Choroid plexus epithelial cell (primary cell): ENCODE data around the gene OSBPL1A.

ENCODE experiments used
- DNase-seq: peaks from one replicate; pipeline ENCODE4 v3.0.0-alpha.2; 2010; ENCODE audit warnings: low read depth
- H3K4me3 ChIP-seq: 2 replicates; pipeline ENCODE4 v1.5.1; 2011; ENCODE audit warnings: low read depth, mild to moderate bottlenecking, control low read depth, low read length, moderate library complexity
- TF ChIP-seq, protein P1 (sequence below): conservative IDR thresholded peaks from 2 replicates; pipeline ENCODE4 v1.5.1; 2011; ENCODE audit warnings: low read depth, mild to moderate bottlenecking, control low read depth, inconsistent platforms, low read length, moderate library complexity

The OSBPL1A gene

DNA sequence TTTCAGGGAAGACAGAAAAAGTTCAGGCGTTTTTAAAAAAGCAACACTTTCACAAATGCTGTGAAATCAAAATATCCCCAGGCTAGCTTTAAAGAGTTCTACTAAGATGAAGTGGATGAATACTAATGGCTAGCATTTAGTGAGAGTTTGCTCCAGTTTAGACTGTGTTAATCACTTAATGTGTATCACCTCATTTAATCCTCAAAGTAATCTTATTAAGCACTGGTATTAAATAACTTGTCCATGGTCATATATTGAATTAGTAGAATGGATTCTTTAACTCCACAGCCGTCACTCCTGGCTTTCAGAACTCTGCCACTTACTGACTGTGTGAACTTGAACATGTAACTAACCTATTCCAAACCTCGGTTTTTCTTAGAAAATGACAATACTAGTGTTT is 192.7 kb downstream of the OSBPL1A start:
- no peak for DNase-seq
- H3K4me3 ChIP-seq = no peak overlapping the region
- TF ChIP-seq, protein P1, sequence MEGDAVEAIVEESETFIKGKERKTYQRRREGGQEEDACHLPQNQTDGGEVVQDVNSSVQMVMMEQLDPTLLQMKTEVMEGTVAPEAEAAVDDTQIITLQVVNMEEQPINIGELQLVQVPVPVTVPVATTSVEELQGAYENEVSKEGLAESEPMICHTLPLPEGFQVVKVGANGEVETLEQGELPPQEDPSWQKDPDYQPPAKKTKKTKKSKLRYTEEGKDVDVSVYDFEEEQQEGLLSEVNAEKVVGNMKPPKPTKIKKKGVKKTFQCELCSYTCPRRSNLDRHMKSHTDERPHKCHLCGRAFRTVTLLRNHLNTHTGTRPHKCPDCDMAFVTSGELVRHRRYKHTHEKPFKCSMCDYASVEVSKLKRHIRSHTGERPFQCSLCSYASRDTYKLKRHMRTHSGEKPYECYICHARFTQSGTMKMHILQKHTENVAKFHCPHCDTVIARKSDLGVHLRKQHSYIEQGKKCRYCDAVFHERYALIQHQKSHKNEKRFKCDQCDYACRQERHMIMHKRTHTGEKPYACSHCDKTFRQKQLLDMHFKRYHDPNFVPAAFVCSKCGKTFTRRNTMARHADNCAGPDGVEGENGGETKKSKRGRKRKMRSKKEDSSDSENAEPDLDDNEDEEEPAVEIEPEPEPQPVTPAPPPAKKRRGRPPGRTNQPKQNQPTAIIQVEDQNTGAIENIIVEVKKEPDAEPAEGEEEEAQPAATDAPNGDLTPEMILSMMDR = no peak

GRCh38 chr18:24201699-24202687 is 195.6 kb downstream of the OSBPL1A start:
- TF ChIP-seq, protein P1 = no peak
- DNase-seq = no peak
- no peak overlapping the region for H3K4me3 ChIP-seq

DNA sequence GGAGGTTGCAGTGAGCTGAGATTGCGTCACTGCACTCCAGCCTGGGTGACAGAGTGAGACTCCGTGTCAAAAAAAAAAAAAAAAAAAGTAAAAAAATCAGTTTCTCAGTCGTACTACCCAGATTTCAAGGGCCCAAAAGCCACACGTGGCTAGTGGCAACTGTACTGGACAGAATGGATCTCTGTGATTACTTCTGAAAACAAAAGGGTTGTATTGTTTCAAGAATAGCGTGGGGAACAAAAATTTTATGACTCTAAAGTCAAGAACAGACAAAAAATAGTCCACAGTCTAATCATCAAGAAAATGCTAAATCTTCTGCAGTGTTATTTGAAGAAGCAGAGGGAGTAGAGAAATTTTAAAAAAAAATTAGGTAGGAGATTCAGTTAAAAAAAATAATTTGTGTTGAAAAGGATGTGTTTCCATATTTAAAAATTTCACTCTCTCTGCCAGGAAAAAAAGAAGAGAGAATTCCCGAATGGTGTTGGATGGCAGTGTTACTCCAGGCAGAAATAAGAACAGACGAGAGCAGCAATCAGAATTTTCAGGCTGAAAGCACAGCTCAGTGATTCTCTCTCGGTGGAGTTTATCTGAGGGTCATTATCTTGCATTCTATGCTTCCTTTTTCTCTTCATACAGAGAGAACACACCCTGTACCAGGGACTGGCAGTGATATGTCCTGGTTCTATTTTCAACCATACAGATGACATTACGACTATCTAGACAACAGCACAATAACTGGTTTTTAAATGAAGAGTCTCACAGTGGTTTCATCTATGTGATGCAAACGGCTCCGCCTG is 196.9 kb downstream of the OSBPL1A start:
- no peak overlapping the region for H3K4me3 ChIP-seq
- TF ChIP-seq, protein P1 = no peak
- DNase-seq = no peak

DNA sequence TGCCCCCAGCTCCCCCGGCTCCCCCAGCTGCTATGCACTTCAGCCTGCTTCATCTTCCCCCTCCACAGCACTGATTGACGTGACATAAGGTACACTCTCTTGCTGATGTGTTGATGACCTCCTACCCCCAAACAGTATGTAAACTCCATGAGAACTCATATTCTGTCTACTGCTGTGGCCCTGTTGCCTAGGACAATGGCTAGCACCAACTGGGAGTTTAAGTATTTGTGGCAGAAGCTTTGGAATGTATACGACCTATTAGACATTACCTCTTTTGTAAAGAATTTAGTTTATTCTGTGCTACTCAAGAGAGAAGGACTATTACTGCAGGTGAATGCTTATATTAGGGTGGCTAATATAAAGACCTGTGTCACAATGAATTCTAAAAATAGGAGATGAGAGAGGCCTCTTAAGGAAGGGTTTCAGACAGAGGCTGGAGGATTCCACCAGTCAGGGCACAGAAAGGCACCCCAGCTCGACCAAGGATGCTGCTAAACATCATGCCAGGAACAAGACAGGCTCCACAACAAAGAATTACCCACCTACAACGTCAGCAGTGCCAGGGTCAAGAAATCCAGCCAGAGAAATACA is 198.2 kb downstream of the OSBPL1A start:
- no peak overlapping the region for H3K4me3 ChIP-seq
- TF ChIP-seq, protein P1 = no peak
- no peak for DNase-seq

GRCh38 chr18:24198461-24198860 is 199.2 kb downstream of the OSBPL1A start:
- no peak overlapping the region for H3K4me3 ChIP-seq
- TF ChIP-seq, protein P1 = no peak
- no peak for DNase-seq

- no peak for DNase-seq
- H3K4me3 ChIP-seq = no peak overlapping the region
- TF ChIP-seq, protein P1 = no peak
Observed at GRCh38 chr18:24197412-24197811, 200.2 kb downstream of the OSBPL1A start.
